WTC11 (cell line): ENCODE measurements around the gene UGT2A2. TPM values are rescaled to one million over a fixed set of nuclear protein-coding genes. Genes with fewer than 3 reads are reported as not detected.

Experiments used
- ATAC-seq: fragments of 200-7000 bp; cut with Tn5 transposase; 2 replicates; pipeline ENCODE4 v1.10.0; 2021; ENCODE audit warnings: mild to moderate bottlenecking, moderate library complexity
- CTCF ChIA-PET: fragments of 300-600 bp; sonication (Branson Sonifier 250); formaldehyde crosslinking; loops from one replicate; lab custom pipeline; 2021; ENCODE audit warnings: antibody characterized with exemption; lab: Charles Lee
- POLR2A ChIA-PET: fragments of 350-600 bp; sonication (Branson Sonifier 250); formaldehyde crosslinking; loops from one replicate; lab custom pipeline; 2021; ENCODE audit warnings: antibody characterized with exemption; lab: Charles Lee
- DNase-seq: peaks from one replicate; pipeline ENCODE4 v3.0.0; 2021; ENCODE audit warnings: low spot score
- H3K27ac Mint-ChIP-seq: 2 replicates; pipeline ENCODE4 v1.8.0; 2021; ENCODE audit warnings: mixed read lengths
- H3K27me3 Mint-ChIP-seq: 2 replicates; pipeline ENCODE4 v1.8.0; 2021; ENCODE audit warnings: low read depth, mild to moderate bottlenecking, moderate library complexity, mixed read lengths
- H3K36me3 Mint-ChIP-seq: 2 replicates; pipeline ENCODE4 v1.8.0; 2021; ENCODE audit warnings: mixed read lengths
- H3K4me1 Mint-ChIP-seq: 2 replicates; pipeline ENCODE4 v1.8.0; 2022; ENCODE audit warnings: mixed read lengths
- H3K4me3 Mint-ChIP-seq: 2 replicates; pipeline ENCODE4 v1.8.0; 2021; ENCODE audit warnings: mild to moderate bottlenecking, moderate library complexity, mixed read lengths
- H3K9me3 Mint-ChIP-seq: 2 replicates; pipeline ENCODE4 v1.8.0; 2021; ENCODE audit warnings: mixed read lengths
- ELF4 ChIP-seq: sonication (generic); formaldehyde crosslinking; IDR thresholded peaks from 2 replicates; pipeline ENCODE4 v1.8.1; 2022; ENCODE audit warnings: low read depth, mild to moderate bottlenecking, moderate library complexity, missing genetic modification reagents
- FOXK1 ChIP-seq: sonication (generic); formaldehyde crosslinking; IDR thresholded peaks from 2 replicates; pipeline ENCODE4 v1.8.0; 2022; ENCODE audit warnings: mild to moderate bottlenecking, moderate library complexity, missing genetic modification reagents
- GABPB1 ChIP-seq: sonication (generic); formaldehyde crosslinking; IDR thresholded peaks from 2 replicates; pipeline ENCODE4 v1.8.1; 2023; ENCODE audit warnings: mild to moderate bottlenecking, missing genetic modification reagents
- GTF2I ChIP-seq: fragments of 250-450 bp; sonication (Bioruptor Pico); conservative IDR thresholded peaks from 2 replicates; pipeline ENCODE4 v1.4.0; 2021; ENCODE audit warnings: mild to moderate bottlenecking
- IRF2 ChIP-seq: sonication (generic); formaldehyde crosslinking; IDR thresholded peaks from 2 replicates; pipeline ENCODE4 v1.8.0; 2022; ENCODE audit warnings: low read depth, missing genetic modification reagents, borderline replicate concordance
- KAT7 ChIP-seq: sonication (generic); formaldehyde crosslinking; IDR thresholded peaks from 2 replicates; pipeline ENCODE4 v1.8.1; 2023; ENCODE audit warnings: missing genetic modification reagents, mild to moderate bottlenecking, borderline replicate concordance
- MXD4 ChIP-seq: fragments of 250-450 bp; sonication (Bioruptor Pico); IDR thresholded peaks from 2 replicates; pipeline ENCODE4 v1.8.0; 2021; ENCODE audit warnings: mild to moderate bottlenecking, moderate library complexity, borderline replicate concordance
- NFE2L1 ChIP-seq: sonication (generic); formaldehyde crosslinking; IDR thresholded peaks from 2 replicates; pipeline ENCODE4 v1.8.1; 2023; ENCODE audit warnings: missing genetic modification reagents
- NFYB ChIP-seq: sonication (generic); formaldehyde crosslinking; conservative IDR thresholded peaks from 2 replicates; pipeline ENCODE4 v1.8.0; 2022; ENCODE audit warnings: low read depth, missing genetic modification reagents
- NR1H2 ChIP-seq: sonication (generic); formaldehyde crosslinking; IDR thresholded peaks from 2 replicates; pipeline ENCODE4 v1.9.0; 2021; ENCODE audit warnings: mild to moderate bottlenecking, moderate library complexity, missing genetic modification reagents
- NR2C2 ChIP-seq: sonication (generic); formaldehyde crosslinking; IDR thresholded peaks from 2 replicates; pipeline ENCODE4 v1.8.0; 2022; ENCODE audit warnings: mild to moderate bottlenecking, missing genetic modification reagents
- RELA ChIP-seq: sonication (generic); formaldehyde crosslinking; IDR thresholded peaks from 2 replicates; pipeline ENCODE4 v1.8.1; 2022; ENCODE audit warnings: missing genetic modification reagents, mild to moderate bottlenecking, borderline replicate concordance
- TCF7 ChIP-seq: sonication (generic); formaldehyde crosslinking; IDR thresholded peaks from 2 replicates; pipeline ENCODE4 v1.8.0; 2022; ENCODE audit warnings: mild to moderate bottlenecking, low read depth, missing genetic modification reagents, moderate library complexity
- TEAD4 ChIP-seq: sonication (generic); formaldehyde crosslinking; IDR thresholded peaks from 2 replicates; pipeline ENCODE4 v1.8.0; 2022; ENCODE audit warnings: mild to moderate bottlenecking, missing genetic modification reagents
- ZNF121 ChIP-seq: sonication (generic); formaldehyde crosslinking; IDR thresholded peaks from 2 replicates; pipeline ENCODE4 v1.8.0; 2023; ENCODE audit warnings: missing genetic modification reagents
- ZNF416 ChIP-seq: fragments of 250-450 bp; sonication (Bioruptor Pico); IDR thresholded peaks from 2 replicates; pipeline ENCODE4 v1.9.0; 2021; ENCODE audit warnings: mild to moderate bottlenecking, inconsistent platforms
- ZNF671 ChIP-seq: fragments of 250-450 bp; sonication (Bioruptor Pico); IDR thresholded peaks from 2 replicates; pipeline ENCODE4 v1.8.0; 2021; ENCODE audit warnings: mild to moderate bottlenecking
- total RNA-seq: library from RNA; stranded (reverse); gene quantifications from 3 replicates; pipeline ENCODE4 v1.2.3, GENCODE V29; 2021
- TF ChIP-seq, protein P1 (sequence below): sonication (generic); formaldehyde crosslinking; IDR thresholded peaks from 2 replicates; pipeline ENCODE4 v1.8.0; 2022; ENCODE audit warnings: mild to moderate bottlenecking, missing genetic modification reagents
- TF ChIP-seq, protein P2 (sequence below): sonication (generic); formaldehyde crosslinking; IDR thresholded peaks from 2 replicates; pipeline ENCODE4 v1.8.0; 2022; ENCODE audit warnings: mild to moderate bottlenecking, missing genetic modification reagents
- TF ChIP-seq, protein P3 (sequence below): sonication (generic); formaldehyde crosslinking; IDR thresholded peaks from 2 replicates; pipeline ENCODE4 v1.8.1; 2023; ENCODE audit warnings: mild to moderate bottlenecking, missing genetic modification reagents
- TF ChIP-seq, protein P4 (sequence below): sonication (generic); formaldehyde crosslinking; IDR thresholded peaks from 2 replicates; pipeline ENCODE4 v1.8.0; 2023; ENCODE audit warnings: missing genetic modification reagents
- TF ChIP-seq, protein P5 (sequence below): fragments of 250-450 bp; sonication (Bioruptor Pico); IDR thresholded peaks from 2 replicates; pipeline ENCODE4 v1.9.0; 2021; ENCODE audit warnings: mild to moderate bottlenecking
- TF ChIP-seq, protein P6 (sequence below): fragments of 250-450 bp; sonication (Bioruptor Pico); conservative IDR thresholded peaks from 2 replicates; pipeline ENCODE4 v1.9.0; 2021; ENCODE audit warnings: mild to moderate bottlenecking

UGT2A2 gene
- total RNA-seq, 1 experiment from 2014 or later = not detected

DNA sequence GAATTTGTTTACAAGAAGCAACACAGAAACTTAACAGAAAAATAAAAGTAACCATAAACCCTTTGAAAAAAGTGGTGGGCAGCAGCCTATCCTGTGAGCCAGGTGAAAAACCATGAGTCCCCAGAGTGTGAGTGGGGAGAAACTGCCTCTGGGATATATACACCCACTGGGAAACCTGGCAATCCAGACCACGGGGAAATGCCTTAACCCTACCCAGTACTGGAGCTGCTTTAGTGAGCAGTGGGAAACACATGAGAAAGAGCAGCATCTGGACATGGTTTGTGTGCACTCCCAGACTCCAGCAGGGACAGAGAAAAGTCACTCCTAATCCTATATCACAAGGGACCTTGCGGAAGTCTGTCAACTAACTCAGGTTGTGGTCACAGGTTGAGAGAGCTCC, 39.4 kb downstream of the UGT2A2 start (continued):
- TF ChIP-seq, protein P1, sequence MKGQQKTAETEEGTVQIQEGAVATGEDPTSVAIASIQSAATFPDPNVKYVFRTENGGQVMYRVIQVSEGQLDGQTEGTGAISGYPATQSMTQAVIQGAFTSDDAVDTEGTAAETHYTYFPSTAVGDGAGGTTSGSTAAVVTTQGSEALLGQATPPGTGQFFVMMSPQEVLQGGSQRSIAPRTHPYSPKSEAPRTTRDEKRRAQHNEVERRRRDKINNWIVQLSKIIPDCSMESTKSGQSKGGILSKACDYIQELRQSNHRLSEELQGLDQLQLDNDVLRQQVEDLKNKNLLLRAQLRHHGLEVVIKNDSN (CRISPR knock-in tag) = no peak
- no peak for TF ChIP-seq ZNF416
- TF ChIP-seq RELA (CRISPR knock-in tag) = no peak
- TF ChIP-seq, all 79 proteins: peak for 0

DNA sequence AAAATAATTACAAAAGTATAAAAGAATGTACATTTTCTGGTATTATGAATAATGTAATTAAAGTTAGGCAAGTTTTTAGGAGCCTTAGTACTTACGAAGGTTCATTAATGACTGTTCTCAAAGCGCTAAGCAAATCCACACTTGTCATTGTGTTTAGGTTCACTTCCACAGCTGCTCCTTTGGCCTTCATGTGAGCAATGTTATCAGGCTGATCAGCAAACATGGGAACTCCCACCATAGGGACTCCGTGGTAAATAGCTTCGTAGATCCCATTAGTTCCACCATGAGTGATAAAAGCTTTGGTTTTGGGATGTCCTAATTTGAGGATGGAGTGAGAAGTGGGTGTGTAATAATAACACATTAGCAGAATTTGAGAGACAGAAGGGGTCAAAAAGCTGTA, 45.1 kb downstream of the UGT2A2 start:
- H3K9me3 Mint-ChIP-seq = no peaks in the 10 kb centered on the region
- H3K27me3 Mint-ChIP-seq = no peaks in the 10 kb centered on the region
- H3K27ac Mint-ChIP-seq = no peak overlapping the region
- no peaks in the 10 kb centered on the region for H3K36me3 Mint-ChIP-seq
- POLR2A ChIA-PET = no interaction called here
- DNase-seq (no peak), ATAC-seq (no peak)
- H3K4me3 Mint-ChIP-seq = no peak overlapping the region
- TF ChIP-seq NR1H2 (CRISPR knock-in tag) (no peak), GABPB1 (CRISPR knock-in tag) (no peak), GTF2I (no peak), FOXK1 (CRISPR knock-in tag) (no peak), ELF4 (CRISPR knock-in tag) (no peak), NR2C2 (no peak), NFYB (CRISPR knock-in tag) (no peak), TEAD4 (CRISPR knock-in tag) (no peak)
- TF ChIP-seq, protein P2, sequence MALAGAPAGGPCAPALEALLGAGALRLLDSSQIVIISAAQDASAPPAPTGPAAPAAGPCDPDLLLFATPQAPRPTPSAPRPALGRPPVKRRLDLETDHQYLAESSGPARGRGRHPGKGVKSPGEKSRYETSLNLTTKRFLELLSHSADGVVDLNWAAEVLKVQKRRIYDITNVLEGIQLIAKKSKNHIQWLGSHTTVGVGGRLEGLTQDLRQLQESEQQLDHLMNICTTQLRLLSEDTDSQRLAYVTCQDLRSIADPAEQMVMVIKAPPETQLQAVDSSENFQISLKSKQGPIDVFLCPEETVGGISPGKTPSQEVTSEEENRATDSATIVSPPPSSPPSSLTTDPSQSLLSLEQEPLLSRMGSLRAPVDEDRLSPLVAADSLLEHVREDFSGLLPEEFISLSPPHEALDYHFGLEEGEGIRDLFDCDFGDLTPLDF = no peak
- TF ChIP-seq, protein P3, sequence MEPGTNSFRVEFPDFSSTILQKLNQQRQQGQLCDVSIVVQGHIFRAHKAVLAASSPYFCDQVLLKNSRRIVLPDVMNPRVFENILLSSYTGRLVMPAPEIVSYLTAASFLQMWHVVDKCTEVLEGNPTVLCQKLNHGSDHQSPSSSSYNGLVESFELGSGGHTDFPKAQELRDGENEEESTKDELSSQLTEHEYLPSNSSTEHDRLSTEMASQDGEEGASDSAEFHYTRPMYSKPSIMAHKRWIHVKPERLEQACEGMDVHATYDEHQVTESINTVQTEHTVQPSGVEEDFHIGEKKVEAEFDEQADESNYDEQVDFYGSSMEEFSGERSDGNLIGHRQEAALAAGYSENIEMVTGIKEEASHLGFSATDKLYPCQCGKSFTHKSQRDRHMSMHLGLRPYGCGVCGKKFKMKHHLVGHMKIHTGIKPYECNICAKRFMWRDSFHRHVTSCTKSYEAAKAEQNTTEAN (CRISPR knock-in tag) = no peak
- CTCF ChIA-PET = no interaction called here
- no peaks in the 10 kb centered on the region for H3K4me1 Mint-ChIP-seq

DNA sequence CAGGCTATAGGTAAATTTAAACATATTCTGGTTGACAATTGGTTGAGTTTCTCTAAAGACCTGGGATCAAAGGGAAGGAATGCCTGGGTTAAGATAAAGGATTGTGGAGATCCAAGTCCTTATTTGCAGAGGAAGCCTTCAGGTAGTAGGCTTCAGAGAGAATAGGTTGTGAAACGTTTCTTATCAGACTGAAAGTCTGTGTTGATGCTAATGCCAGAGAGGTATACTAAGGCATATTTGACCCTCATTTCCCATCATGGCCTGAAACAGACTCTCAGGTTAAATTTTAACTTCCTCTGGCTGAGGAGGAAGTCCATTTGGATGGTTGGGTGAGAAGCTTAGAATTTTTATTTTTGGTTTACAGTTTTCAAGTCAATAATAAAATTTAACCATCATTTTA, 48.1 kb downstream of the UGT2A2 start:
- TF ChIP-seq, protein P3 (CRISPR knock-in tag) = no peak
- TF ChIP-seq NR2C2 = no peak
- TF ChIP-seq MXD4 (CRISPR knock-in tag) = no peak
- no peak for TF ChIP-seq ZNF121
- TF ChIP-seq, protein P4, sequence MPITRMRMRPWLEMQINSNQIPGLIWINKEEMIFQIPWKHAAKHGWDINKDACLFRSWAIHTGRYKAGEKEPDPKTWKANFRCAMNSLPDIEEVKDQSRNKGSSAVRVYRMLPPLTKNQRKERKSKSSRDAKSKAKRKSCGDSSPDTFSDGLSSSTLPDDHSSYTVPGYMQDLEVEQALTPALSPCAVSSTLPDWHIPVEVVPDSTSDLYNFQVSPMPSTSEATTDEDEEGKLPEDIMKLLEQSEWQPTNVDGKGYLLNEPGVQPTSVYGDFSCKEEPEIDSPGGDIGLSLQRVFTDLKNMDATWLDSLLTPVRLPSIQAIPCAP = no peak
- no peak for TF ChIP-seq FOXK1 (CRISPR knock-in tag)
- TF ChIP-seq, protein P5, sequence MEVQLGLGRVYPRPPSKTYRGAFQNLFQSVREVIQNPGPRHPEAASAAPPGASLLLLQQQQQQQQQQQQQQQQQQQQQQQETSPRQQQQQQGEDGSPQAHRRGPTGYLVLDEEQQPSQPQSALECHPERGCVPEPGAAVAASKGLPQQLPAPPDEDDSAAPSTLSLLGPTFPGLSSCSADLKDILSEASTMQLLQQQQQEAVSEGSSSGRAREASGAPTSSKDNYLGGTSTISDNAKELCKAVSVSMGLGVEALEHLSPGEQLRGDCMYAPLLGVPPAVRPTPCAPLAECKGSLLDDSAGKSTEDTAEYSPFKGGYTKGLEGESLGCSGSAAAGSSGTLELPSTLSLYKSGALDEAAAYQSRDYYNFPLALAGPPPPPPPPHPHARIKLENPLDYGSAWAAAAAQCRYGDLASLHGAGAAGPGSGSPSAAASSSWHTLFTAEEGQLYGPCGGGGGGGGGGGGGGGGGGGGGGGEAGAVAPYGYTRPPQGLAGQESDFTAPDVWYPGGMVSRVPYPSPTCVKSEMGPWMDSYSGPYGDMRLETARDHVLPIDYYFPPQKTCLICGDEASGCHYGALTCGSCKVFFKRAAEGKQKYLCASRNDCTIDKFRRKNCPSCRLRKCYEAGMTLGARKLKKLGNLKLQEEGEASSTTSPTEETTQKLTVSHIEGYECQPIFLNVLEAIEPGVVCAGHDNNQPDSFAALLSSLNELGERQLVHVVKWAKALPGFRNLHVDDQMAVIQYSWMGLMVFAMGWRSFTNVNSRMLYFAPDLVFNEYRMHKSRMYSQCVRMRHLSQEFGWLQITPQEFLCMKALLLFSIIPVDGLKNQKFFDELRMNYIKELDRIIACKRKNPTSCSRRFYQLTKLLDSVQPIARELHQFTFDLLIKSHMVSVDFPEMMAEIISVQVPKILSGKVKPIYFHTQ (CRISPR knock-in tag) = no peak
- no peak for TF ChIP-seq TCF7 (CRISPR knock-in tag)
- no peak for TF ChIP-seq ZNF671 (CRISPR knock-in tag)
- TF ChIP-seq KAT7 = no peak
- TF ChIP-seq IRF2 (CRISPR knock-in tag) = no peak
- TF ChIP-seq NFE2L1 (CRISPR knock-in tag) = no peak
- TF ChIP-seq, protein P6, sequence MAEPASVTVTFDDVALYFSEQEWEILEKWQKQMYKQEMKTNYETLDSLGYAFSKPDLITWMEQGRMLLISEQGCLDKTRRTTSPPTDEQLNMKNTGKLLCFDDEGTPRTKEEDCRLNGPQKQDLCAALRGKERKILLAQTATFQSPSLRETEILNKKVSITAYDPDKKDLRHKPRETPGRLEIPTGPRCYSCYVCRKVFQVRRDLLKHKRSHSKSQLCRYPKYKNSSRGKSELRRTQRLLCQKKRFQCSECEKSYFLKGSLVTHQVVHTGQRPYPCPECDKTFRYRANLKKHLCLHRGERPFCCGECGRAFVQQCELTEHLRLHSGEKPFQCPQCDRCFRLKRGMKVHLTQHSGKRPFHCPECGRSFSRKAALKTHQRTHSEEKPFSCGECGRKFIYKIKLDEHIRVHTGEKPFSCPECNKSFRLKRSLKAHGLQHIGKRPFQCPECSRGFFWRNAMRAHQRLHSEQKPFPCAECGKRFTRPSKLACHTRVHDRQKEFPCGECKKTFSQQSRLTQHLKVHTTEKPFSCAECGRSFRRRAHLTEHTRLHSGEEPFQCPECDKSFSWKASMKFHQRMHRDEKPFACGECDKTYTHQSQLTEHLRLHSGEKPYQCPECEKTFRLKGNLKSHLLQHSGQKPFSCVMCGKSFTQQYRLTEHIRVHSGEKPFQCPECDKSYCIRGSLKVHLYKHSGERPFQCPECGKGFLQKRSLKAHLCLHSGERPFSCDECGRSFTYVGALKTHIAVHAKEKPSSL = no peak
- H3K4me1 Mint-ChIP-seq = no peaks in the 10 kb centered on the region
- H3K27me3 Mint-ChIP-seq = no peaks in the 10 kb centered on the region
- H3K36me3 Mint-ChIP-seq = no peaks in the 10 kb centered on the region
- H3K4me3 Mint-ChIP-seq = no peak overlapping the region
- ChIA-PET POLR2A (no interaction called here), CTCF (interaction anchor here (0.6 kb wide), 1 partner anchor 66 kb away, joined by 3 read pairs; no protein-coding TSS in a partner anchor)
- H3K9me3 Mint-ChIP-seq = no peaks in the 10 kb centered on the region
- no peak overlapping the region for H3K27ac Mint-ChIP-seq
- DNase-seq = no peak
- ATAC-seq = no peak
